ENCODE results near the gene IGLL5. TPM values are rescaled to one million over a fixed set of nuclear protein-coding genes. Genes with fewer than 3 reads are reported as not detected.

The IGLL5 gene
- polyA plus RNA-seq, 1 donor (not counting 4 experiments of a cell fraction or from before 2014, with no cell fraction given), result not detected

GRCh38 chr22:22854466-22854865 lies 33.1 kb upstream of the IGLL5 start:
- Histone ChIP-seq H3K4me2 (ENCODE audit: control insufficient read depth, extremely low read depth, insufficient read depth, low read depth, low read length) (no peak overlapping the region), H3K9me1 (ENCODE audit: control insufficient read depth, extremely low read depth, insufficient read depth, low read length) (no peaks in the 10 kb centered on the region), H3K9me3 (ENCODE audit: control insufficient read depth, low read depth, low read length) (no peaks in the 10 kb centered on the region), H3K79me2 (ENCODE audit: control insufficient read depth, insufficient read depth, low read length) (no peaks in the 10 kb centered on the region), H3K4me1 (ENCODE audit: control insufficient read depth, extremely low read depth, insufficient read depth, low read length) (no peaks in the 10 kb centered on the region), H3K27me3 (ENCODE audit: control insufficient read depth, extremely low read depth, insufficient read depth, low read length) (peaks cover 14% of the 10 kb centered on the region), H2AFZ (ENCODE audit: control insufficient read depth, low read length) (no peak overlapping the region), H4K20me1 (ENCODE audit: control insufficient read depth, extremely low read depth, insufficient read depth, low read length) (no peaks in the 10 kb centered on the region), H3K4me3 (ENCODE audit: control insufficient read depth in 2 of 3, extremely low read depth in 1 of 3, insufficient read depth in 2 of 3, low read depth in 1 of 3, low read length in 3 of 3) (no peak overlapping the region), H3K9ac (ENCODE audit: control insufficient read depth, extremely low read depth, insufficient read depth, low read length) (no peak overlapping the region), H3K27ac (ENCODE audit: control insufficient read depth, insufficient read depth, low read length) (no peak overlapping the region), H3K36me3 (ENCODE audit: control insufficient read depth in 2 of 2, extremely low read depth in 1 of 2, insufficient read depth in 2 of 2, low read length in 2 of 2) (no peaks in the 10 kb centered on the region)
- FAIRE-seq (no peak), DNase-seq (ENCODE audit: low read depth, low spot score) (no peak)
- dilution Hi-C loops (cut with MboI; ENCODE audit: extremely low pct_ligation_motif_present, low sequenced_read_pairs), result no loop called here
- TF ChIP-seq CTCF (optimal IDR thresholded peaks at IDR 0.05 in 1 of 3, IDR thresholded peaks at IDR 0.05 in 1 of 3, conservative IDR thresholded peaks at IDR 0.05 in 1 of 3; ENCODE audit: extremely low read depth in 1 of 3, insufficient read depth in 2 of 3, low read length in 3 of 3) (no peak), EZH2 (IDR thresholded peaks at IDR 0.05; ENCODE audit: low read length) (no peak)

GRCh38 chr22:22855085-22855484 lies 32.5 kb upstream of the IGLL5 start:
- H3K4me2 ChIP-seq (ENCODE audit: control insufficient read depth, extremely low read depth, insufficient read depth, low read depth, low read length), result no peak overlapping the region
- dilution Hi-C loops (cut with MboI; ENCODE audit: extremely low pct_ligation_motif_present, low sequenced_read_pairs), result no loop called here
- TF ChIP-seq EZH2 (IDR thresholded peaks at IDR 0.05; ENCODE audit: low read length) (no peak), CTCF (optimal IDR thresholded peaks at IDR 0.05 in 1 of 3, IDR thresholded peaks at IDR 0.05 in 1 of 3, conservative IDR thresholded peaks at IDR 0.05 in 1 of 3; ENCODE audit: extremely low read depth in 1 of 3, insufficient read depth in 2 of 3, low read length in 3 of 3) (no peak)
- no peak for DNase-seq (ENCODE audit: low read depth, low spot score)
- no peak for FAIRE-seq
- no peaks in the 10 kb centered on the region for H3K79me2 ChIP-seq (ENCODE audit: control insufficient read depth, insufficient read depth, low read length)
- H3K27ac ChIP-seq (ENCODE audit: control insufficient read depth, insufficient read depth, low read length), result no peak overlapping the region
- H3K4me1 ChIP-seq (ENCODE audit: control insufficient read depth, extremely low read depth, insufficient read depth, low read length), result no peaks in the 10 kb centered on the region
- H3K27me3 ChIP-seq (ENCODE audit: control insufficient read depth, extremely low read depth, insufficient read depth, low read length), result peaks cover 14% of the 10 kb centered on the region
- H4K20me1 ChIP-seq (ENCODE audit: control insufficient read depth, extremely low read depth, insufficient read depth, low read length), result no peaks in the 10 kb centered on the region
- no peak overlapping the region for H3K9ac ChIP-seq (ENCODE audit: control insufficient read depth, extremely low read depth, insufficient read depth, low read length)
- no peak overlapping the region for H3K4me3 ChIP-seq (ENCODE audit: control insufficient read depth in 2 of 3, extremely low read depth in 1 of 3, insufficient read depth in 2 of 3, low read depth in 1 of 3, low read length in 3 of 3)
- no peaks in the 10 kb centered on the region for H3K9me1 ChIP-seq (ENCODE audit: control insufficient read depth, extremely low read depth, insufficient read depth, low read length)
- no peak overlapping the region for H2AFZ ChIP-seq (ENCODE audit: control insufficient read depth, low read length)
- H3K9me3 ChIP-seq (ENCODE audit: control insufficient read depth, low read depth, low read length), result no peaks in the 10 kb centered on the region
- no peaks in the 10 kb centered on the region for H3K36me3 ChIP-seq (ENCODE audit: control insufficient read depth in 2 of 2, extremely low read depth in 1 of 2, insufficient read depth in 2 of 2, low read length in 2 of 2)
